Fibroblast of lung (primary cell): ENCODE measurements around the gene TMPRSS3.

ENCODE experiments used
- EZH2 ChIP-seq: IDR thresholded peaks from 2 replicates; pipeline ENCODE4 v1.5.1; 2012; ENCODE audit warnings: low read length, control low read depth, mild to moderate bottlenecking; ENCODE audit errors: missing control alignments
- TF ChIP-seq, protein P1 (sequence below), 2 donors: IDR thresholded peaks in 1 of 2; conservative IDR thresholded peaks in 1 of 2; 1 replicate in 1 of 2; 2 replicates in 1 of 2; pipeline ENCODE4 v1.5.1; 2011 to 2012; ENCODE audit warnings: low read length in 2 of 2, control low read depth in 1 of 2, inconsistent platforms in 1 of 2, low read depth in 1 of 2, mild to moderate bottlenecking in 1 of 2

DNA sequence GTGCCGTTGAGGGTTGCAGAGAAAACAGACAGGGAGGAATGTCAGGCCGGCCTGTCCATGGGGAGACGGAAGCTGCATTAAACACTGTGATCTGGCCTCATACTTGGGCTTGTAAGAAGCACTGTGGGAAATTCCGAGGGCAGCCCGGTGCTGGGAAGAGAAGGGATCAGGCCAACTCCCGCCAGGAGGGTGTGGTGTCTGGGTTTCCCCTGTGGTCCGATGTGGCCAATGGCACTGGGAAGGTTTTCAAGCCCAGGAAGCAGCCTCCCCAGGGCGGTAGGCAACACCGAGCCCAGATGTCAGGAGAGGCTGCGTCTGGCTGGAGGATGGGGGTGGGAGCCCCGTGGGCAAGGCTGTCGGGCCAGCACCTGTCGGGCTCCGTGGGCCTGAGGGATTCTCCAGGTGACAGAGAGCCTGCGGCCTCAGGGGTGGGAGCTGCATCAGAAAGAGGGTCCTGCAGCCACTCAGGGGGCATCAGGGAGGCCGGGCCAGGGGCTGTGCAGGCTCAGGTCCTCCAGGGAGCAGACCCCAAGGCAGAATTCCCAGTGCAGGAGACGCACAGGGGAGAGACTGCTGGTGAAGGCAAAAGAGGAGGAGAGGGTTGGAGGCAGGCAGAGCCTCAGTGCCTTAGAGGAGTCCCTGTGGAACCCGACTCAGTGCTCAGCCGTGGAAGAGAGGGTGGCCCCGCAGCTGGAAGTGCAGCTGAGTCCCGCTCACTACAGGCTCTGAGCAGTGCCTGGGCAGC is 16.2 kb upstream of the TMPRSS3 start:
- TF ChIP-seq, protein P1, sequence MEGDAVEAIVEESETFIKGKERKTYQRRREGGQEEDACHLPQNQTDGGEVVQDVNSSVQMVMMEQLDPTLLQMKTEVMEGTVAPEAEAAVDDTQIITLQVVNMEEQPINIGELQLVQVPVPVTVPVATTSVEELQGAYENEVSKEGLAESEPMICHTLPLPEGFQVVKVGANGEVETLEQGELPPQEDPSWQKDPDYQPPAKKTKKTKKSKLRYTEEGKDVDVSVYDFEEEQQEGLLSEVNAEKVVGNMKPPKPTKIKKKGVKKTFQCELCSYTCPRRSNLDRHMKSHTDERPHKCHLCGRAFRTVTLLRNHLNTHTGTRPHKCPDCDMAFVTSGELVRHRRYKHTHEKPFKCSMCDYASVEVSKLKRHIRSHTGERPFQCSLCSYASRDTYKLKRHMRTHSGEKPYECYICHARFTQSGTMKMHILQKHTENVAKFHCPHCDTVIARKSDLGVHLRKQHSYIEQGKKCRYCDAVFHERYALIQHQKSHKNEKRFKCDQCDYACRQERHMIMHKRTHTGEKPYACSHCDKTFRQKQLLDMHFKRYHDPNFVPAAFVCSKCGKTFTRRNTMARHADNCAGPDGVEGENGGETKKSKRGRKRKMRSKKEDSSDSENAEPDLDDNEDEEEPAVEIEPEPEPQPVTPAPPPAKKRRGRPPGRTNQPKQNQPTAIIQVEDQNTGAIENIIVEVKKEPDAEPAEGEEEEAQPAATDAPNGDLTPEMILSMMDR (conservative IDR thresholded peaks at IDR 0.05 in 1 of 2, IDR thresholded peaks at IDR 0.05 in 1 of 2; ENCODE audit: low read depth in 1 of 2, low read length in 2 of 2) = no peak
- no peak for TF ChIP-seq EZH2
